Adrenal gland (tissue), 12 donors: ENCODE results near the gene ATP8B3. TPM values are rescaled to one million over a fixed set of nuclear protein-coding genes. Genes with fewer than 3 reads are reported as not detected.
A peak's percentile ranks its signal among the peaks of the same experiment; 100 is the strongest.

Source experiments
- DNase-seq, 7 donors: peaks; one replicate each; pipeline ENCODE4 v3.0.0-alpha.2; 2019 to 2020
- H3K27ac ChIP-seq, 5 donors: fragments of 200-600 bp; sonication (generic) in 4 of 5; 1 replicate in 3 of 5; 2 replicates in 2 of 5; pipeline versions ENCODE4 v1.5.1 to v1.8.0; 2016 to 2020; ENCODE audit warnings: mild to moderate bottlenecking in 1 of 5
- H3K27me3 ChIP-seq: fragments of 200-600 bp; 2 replicates; pipeline ENCODE4 v1.8.0; 2021
- H3K36me3 ChIP-seq, 2 donors: fragments of 200-600 bp; replicated peaks in 1 of 2; 1 replicate in 1 of 2; 2 replicates in 1 of 2; pipeline versions ENCODE4 v1.5.1 to v1.8.0; 2018 to 2022
- H3K4me1 ChIP-seq, 2 donors: fragments of 200-600 bp; replicated peaks in 1 of 2; 1 replicate in 1 of 2; 2 replicates in 1 of 2; pipeline versions ENCODE4 v1.5.1 to v1.8.0; 2018 to 2021
- H3K4me3 ChIP-seq, 4 donors: fragments of 200-600 bp; sonication (generic) in 3 of 4; one replicate each; pipeline ENCODE4 v1.5.1; 2016 to 2018
- H3K9me3 ChIP-seq, 3 donors: fragments of 200-600 bp; sonication (generic) in 1 of 3; replicated peaks in 1 of 3; 1 replicate in 2 of 3; 2 replicates in 1 of 3; pipeline versions ENCODE4 v1.5.1 to v1.8.0; 2016 to 2021
- CTCF ChIP-seq, 6 experiments: fragments of 450-650 bp in 4 of 6; fragments of 200-600 bp in 2 of 6; sonication (generic) in 1 of 6; IDR thresholded peaks; 1 replicate in 5 of 6; 2 replicates in 1 of 6; pipeline versions ENCODE4 v1.5.1 to v1.8.0; 2016 to 2021; ENCODE audit warnings: antibody characterized with exemption in 6 of 6, mild to moderate bottlenecking in 2 of 6, moderate library complexity in 1 of 6
- POLR2A ChIP-seq, 2 donors: fragments of 450-650 bp; IDR thresholded peaks; one replicate each; pipeline ENCODE4 v1.6.1; 2017; ENCODE audit warnings: antibody characterized with exemption in 2 of 2, mild to moderate bottlenecking in 2 of 2, moderate library complexity in 1 of 2
- WGBS, 4 donors: extraction: QIAGEN DNeasy Blood & Tissue Kit in 2 of 4; methylation state at CpG; one replicate each; pipeline versions ENCODE4 v1.1.5 to v1.1.7; 2013 to 2017; 5-methylcytosine and 5-hydroxymethylcytosine counted together
- intact Hi-C, 2 donors: fragments of 100-400 bp; cut with DNase I; formaldehyde crosslinking; loops; one replicate each; pipeline versions ENCODE4 v1.14.1 to v1.15.0; 2022 to 2023
- polyA plus RNA-seq, 3 donors: library from polyadenylated mRNA; stranded (reverse); fragments of 200-250 nt in 2 of 3; fragments of 350-450 nt in 1 of 3; fragmentation: Illumina TruSeq in 1 of 3; extraction: RNeasy Lipid Tissue Mini Kit (QIAGEN cat#74804) in 1 of 3; gene quantifications; one replicate each; pipeline ENCODE4 v1.2.3, GENCODE V29; 2013 to 2014
- total RNA-seq, 9 donors: library from RNA; depleted of rRNA in 4 of 9; stranded (reverse); fragments of >200 nt in 4 of 9; fragments of 120-200 nt in 1 of 9; fragmentation: NEBNext Ultra II Directional in 1 of 9; extraction: Animal tissue kit (Norgen Biotek cat#: 25700) in 1 of 9; gene quantifications; one replicate each; pipeline versions ENCODE4 v1.1.0 to v1.2.4, GENCODE V29; 2013 to 2023
- donor health status: healthy with polysubstance abuse.
- donor health status: Bipolar disorder and iron deficiency.
- donor health status: DM: yes; HTN: yes; CAD: no.
- donor health status: DM: no; HTN: no; CAD: no.
- donor health status: DM: no; HTN: no; CAD: no.
- donor health status: DM: yes; HTN: yes; CAD: no.

ATP8B3 gene
- total and polyA plus RNA-seq, 12 donors: 0.26 to 15.1 (median 4.4) TPM

- H3K27me3 ChIP-seq: no peaks in the 10 kb centered on the region
- peaks cover 36 to 48% of the 10 kb centered on the region in 2 donors for H3K4me1 ChIP-seq
- TF ChIP-seq CTCF (IDR thresholded peaks at IDR 0.05): no peak
- no peak for TF ChIP-seq POLR2A (IDR thresholded peaks at IDR 0.05)
- H3K36me3 ChIP-seq: peaks cover 0 to 10% of the 10 kb centered on the region in 2 donors
- H3K4me3 ChIP-seq: no peak overlapping the region
- WGBS, 4 donors: 87 to 93% (median 90%) methylated on average over 21 to 26 of the region's 26 CpGs
- peak overlapping the region in 3 of 5 donors; percentile 93 to 94 (median 94) for H3K27ac ChIP-seq
- intact Hi-C loops: no loop called here
- no peak for DNase-seq
- H3K9me3 ChIP-seq: no peaks in the 10 kb centered on the region
Observed at GRCh38 chr19:1832046-1832663, 20.1 kb upstream of the ATP8B3 start.

GRCh38 chr19:1830978-1831377 lies 18.9 kb upstream of the ATP8B3 start:
- Histone ChIP-seq H3K36me3 (peaks cover 0 to 14% of the 10 kb centered on the region in 2 donors), H3K4me1 (peaks cover 32 to 39% of the 10 kb centered on the region in 2 donors), H3K27ac (peak overlapping the region in 1 of 5 donors; percentile 22), H3K27me3 (no peaks in the 10 kb centered on the region), H3K4me3 (no peak overlapping the region), H3K9me3 (no peaks in the 10 kb centered on the region)
- intact Hi-C loops: no loop called here
- DNase-seq: peak in 1 of 7 donors; percentile 51
- no peak for TF ChIP-seq CTCF (IDR thresholded peaks at IDR 0.05)
- no peak for TF ChIP-seq POLR2A (IDR thresholded peaks at IDR 0.05)
- WGBS, 4 donors: 80 to 100% (median 87%) methylated on average over 4 to 11 of the region's 11 CpGs

- H3K9me3 ChIP-seq: no peaks in the 10 kb centered on the region
- no peak overlapping the region for H3K4me3 ChIP-seq
- no peak for DNase-seq
- peak overlapping the region in 1 of 5 donors; percentile 22 for H3K27ac ChIP-seq
- H3K27me3 ChIP-seq: no peaks in the 10 kb centered on the region
- intact Hi-C loops: no loop called here
- WGBS, 4 donors: 86 to 92% (median 89%) methylated on average over 5 to 15 of the region's 15 CpGs
- peaks cover 34 to 38% of the 10 kb centered on the region in 2 donors for H3K4me1 ChIP-seq
- H3K36me3 ChIP-seq: peaks cover 0 to 14% of the 10 kb centered on the region in 2 donors
- no peak for TF ChIP-seq CTCF (IDR thresholded peaks at IDR 0.05)
- TF ChIP-seq POLR2A (IDR thresholded peaks at IDR 0.05): no peak
Observed at GRCh38 chr19:1830568-1830967, 18.5 kb upstream of the ATP8B3 start.

- intact Hi-C loops: no loop called here
- H3K27me3 ChIP-seq: no peaks in the 10 kb centered on the region
- WGBS, 4 donors: 94 to 97% (median 96%) methylated on average over 9 to 11 of the region's 11 CpGs
- H3K27ac ChIP-seq: no peak overlapping the region
- peaks cover 33 to 38% of the 10 kb centered on the region in 2 donors for H3K4me1 ChIP-seq
- peaks cover 0 to 14% of the 10 kb centered on the region in 2 donors for H3K36me3 ChIP-seq
- no peak for DNase-seq
- no peak overlapping the region for H3K4me3 ChIP-seq
- TF ChIP-seq CTCF (IDR thresholded peaks at IDR 0.05) (no peak), POLR2A (IDR thresholded peaks at IDR 0.05) (no peak)
- H3K9me3 ChIP-seq: no peaks in the 10 kb centered on the region
Observed at GRCh38 chr19:1829958-1830357, 17.9 kb upstream of the ATP8B3 start.
